Panc1 (cell line): Measurements from ENCODE around the gene YDJC. TPM values are rescaled to one million over a fixed set of nuclear protein-coding genes. Genes with fewer than 3 reads are reported as not detected.
A peak's percentile ranks its signal among the peaks of the same experiment; 100 is the strongest.

ENCODE experiments used
- ATAC-seq: fragments of 200-7000 bp; cut with Tn5 transposase; 2 replicates; pipeline ENCODE4 v1.9.1; 2020; ENCODE audit warnings: mild to moderate bottlenecking, moderate library complexity
- BruUV-seq: library from RNA; stranded (reverse); fragments of 400-500 nt; replicated peaks from 2 replicates; lab custom pipeline; 2021; lab: Mats Ljungman, UMichigan
- CTCF ChIA-PET: fragments of 300-600 bp; sonication (Branson Sonifier 250); formaldehyde crosslinking; loops from one replicate; lab custom pipeline; 2022; ENCODE audit warnings: antibody characterized with exemption; lab: Charles Lee
- POLR2A ChIA-PET: fragments of 300-600 bp; sonication (Branson Sonifier 250); formaldehyde crosslinking; loops from one replicate; lab custom pipeline; 2022; ENCODE audit warnings: antibody characterized with exemption; lab: Charles Lee
- DNase-seq: peaks from one replicate; pipeline ENCODE4 v3.0.0-alpha.2; 2010; ENCODE audit warnings: low read depth, low spot score
- H3K27ac ChIP-seq: 2 replicates; pipeline ENCODE4 v1.5.1; 2011; ENCODE audit warnings: mild to moderate bottlenecking, low read length, inconsistent platforms
- H3K27me3 ChIP-seq: fragments of 200-500 bp; sonication (Bioruptor generic); 2 replicates; pipeline ENCODE4 v1.6.0; 2014; ENCODE audit warnings: low read length, inconsistent platforms; ENCODE audit not compliant: control insufficient read depth, insufficient read depth
- H3K36me3 ChIP-seq: fragments of 200-500 bp; sonication (Bioruptor generic); 2 replicates; pipeline ENCODE4 v1.5.1; 2014; ENCODE audit warnings: inconsistent platforms, mild to moderate bottlenecking, low read length, moderate library complexity; ENCODE audit not compliant: control insufficient read depth, insufficient read depth
- H3K4me1 ChIP-seq: 2 replicates; pipeline ENCODE4 v1.5.1; 2011; ENCODE audit warnings: inconsistent platforms, mild to moderate bottlenecking, low read length, moderate library complexity; ENCODE audit not compliant: control insufficient read depth, insufficient read depth
- H3K4me3 ChIP-seq, 2 experiments: 2 replicates each; pipeline ENCODE4 v1.5.1; 2011 to 2012; ENCODE audit warnings: low read depth in 2 of 2, low read length in 2 of 2, mild to moderate bottlenecking in 2 of 2, inconsistent platforms in 1 of 2, moderate library complexity in 1 of 2
- H3K9me3 ChIP-seq: fragments of 200-500 bp; sonication (Bioruptor generic); 2 replicates; pipeline ENCODE4 v1.5.1; 2014; ENCODE audit warnings: low read depth, mild to moderate bottlenecking, inconsistent platforms, low read length, moderate library complexity; ENCODE audit not compliant: control insufficient read depth, insufficient read depth
- POLR2AphosphoS5 ChIP-seq: IDR thresholded peaks from 2 replicates; pipeline ENCODE4 v1.6.1; 2012; ENCODE audit warnings: mild to moderate bottlenecking, low read depth, low read length, moderate library complexity
- SIN3A ChIP-seq: IDR thresholded peaks from 2 replicates; pipeline ENCODE4 v1.6.1; 2012; ENCODE audit warnings: low read depth, mild to moderate bottlenecking, low read length, moderate library complexity, borderline replicate concordance; ENCODE audit not compliant: insufficient read depth
- TCF7L2 ChIP-seq: IDR thresholded peaks from 2 replicates; pipeline ENCODE4 v1.6.1; 2011; ENCODE audit warnings: mild to moderate bottlenecking, low read depth, low read length, inconsistent platforms
- in situ Hi-C: cut with HindIII; loops from 2 replicates; pipeline ENCODE4 v1.10.0; 2016; ENCODE audit warnings: low sequenced_read_pairs, low pct_unique_long_range_greater_than_20kb
- intact Hi-C: fragments of 100-400 bp; cut with micrococcal nuclease; formaldehyde crosslinking; loops from one replicate; pipeline ENCODE4 v1.10.0; 2022; ENCODE audit not compliant: unreplicated experiment
- total RNA-seq: library from RNA; stranded (reverse); gene quantifications from one replicate; pipeline ENCODE4 v1.2.1, GENCODE V29; 2021; ENCODE audit not compliant: unreplicated experiment
- TF ChIP-seq, protein P1 (sequence below): fragments of 450-650 bp; IDR thresholded peaks from 2 replicates; pipeline ENCODE4 v1.5.1; 2017; ENCODE audit warnings: mild to moderate bottlenecking
- TF ChIP-seq, protein P2 (sequence below), 2 experiments: IDR thresholded peaks; 2 replicates each; pipeline ENCODE4 v1.6.1; 2011 to 2012; ENCODE audit warnings: low read depth in 2 of 2, control low read depth in 1 of 2, low read length in 1 of 2, mild to moderate bottlenecking in 1 of 2, moderate library complexity in 1 of 2; ENCODE audit not compliant: insufficient read depth in 1 of 2

Gene YDJC
- total RNA-seq, 1 experiment from 2014 or later, result 60.6 TPM

DNA sequence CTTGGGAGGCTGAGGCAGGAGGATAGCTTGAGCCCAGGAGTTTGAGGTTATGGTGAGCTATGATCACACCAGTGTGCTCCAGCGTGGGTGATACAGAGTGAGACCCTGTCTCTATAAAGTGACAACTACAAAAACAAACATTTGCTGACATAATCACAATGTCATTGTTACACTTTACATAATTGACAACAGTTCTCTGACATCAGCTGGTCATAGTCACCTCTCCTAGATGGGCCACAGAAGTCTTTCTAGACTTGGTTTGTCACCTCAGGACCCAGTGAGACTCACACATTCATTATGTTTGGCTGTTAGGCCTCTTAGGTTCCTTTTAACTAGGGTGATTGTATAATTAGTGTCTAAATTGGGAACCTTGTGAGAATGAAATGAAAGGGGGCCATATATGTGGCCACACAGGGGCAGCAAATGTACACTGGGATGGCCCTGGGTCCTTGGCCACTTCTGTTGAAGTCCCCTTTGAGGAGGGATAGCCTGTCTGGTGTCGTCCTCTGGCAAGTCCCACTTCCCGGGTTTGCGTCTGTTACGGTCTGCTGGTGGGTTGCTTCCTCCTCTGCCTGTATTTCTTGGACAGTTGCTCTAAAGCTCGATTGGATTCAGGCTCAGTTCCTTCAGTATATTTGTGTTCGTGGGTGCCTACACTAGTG, 30.2 kb upstream of the YDJC start:
- Histone ChIP-seq H3K27me3 (no peaks in the 10 kb centered on the region), H3K36me3 (no peaks in the 10 kb centered on the region), H3K4me1 (peaks cover 2% of the 10 kb centered on the region), H3K9me3 (no peaks in the 10 kb centered on the region), H3K4me3 (no peak overlapping the region), H3K27ac (no peak overlapping the region)
- intact Hi-C loops (no loop called here), in situ Hi-C loops (no loop called here)
- no peak for TF ChIP-seq POLR2AphosphoS5
- TF ChIP-seq TCF7L2, result no peak
- TF ChIP-seq SIN3A, result no peak
- TF ChIP-seq, protein P1, sequence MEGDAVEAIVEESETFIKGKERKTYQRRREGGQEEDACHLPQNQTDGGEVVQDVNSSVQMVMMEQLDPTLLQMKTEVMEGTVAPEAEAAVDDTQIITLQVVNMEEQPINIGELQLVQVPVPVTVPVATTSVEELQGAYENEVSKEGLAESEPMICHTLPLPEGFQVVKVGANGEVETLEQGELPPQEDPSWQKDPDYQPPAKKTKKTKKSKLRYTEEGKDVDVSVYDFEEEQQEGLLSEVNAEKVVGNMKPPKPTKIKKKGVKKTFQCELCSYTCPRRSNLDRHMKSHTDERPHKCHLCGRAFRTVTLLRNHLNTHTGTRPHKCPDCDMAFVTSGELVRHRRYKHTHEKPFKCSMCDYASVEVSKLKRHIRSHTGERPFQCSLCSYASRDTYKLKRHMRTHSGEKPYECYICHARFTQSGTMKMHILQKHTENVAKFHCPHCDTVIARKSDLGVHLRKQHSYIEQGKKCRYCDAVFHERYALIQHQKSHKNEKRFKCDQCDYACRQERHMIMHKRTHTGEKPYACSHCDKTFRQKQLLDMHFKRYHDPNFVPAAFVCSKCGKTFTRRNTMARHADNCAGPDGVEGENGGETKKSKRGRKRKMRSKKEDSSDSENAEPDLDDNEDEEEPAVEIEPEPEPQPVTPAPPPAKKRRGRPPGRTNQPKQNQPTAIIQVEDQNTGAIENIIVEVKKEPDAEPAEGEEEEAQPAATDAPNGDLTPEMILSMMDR, result no peak
- TF ChIP-seq, protein P2, sequence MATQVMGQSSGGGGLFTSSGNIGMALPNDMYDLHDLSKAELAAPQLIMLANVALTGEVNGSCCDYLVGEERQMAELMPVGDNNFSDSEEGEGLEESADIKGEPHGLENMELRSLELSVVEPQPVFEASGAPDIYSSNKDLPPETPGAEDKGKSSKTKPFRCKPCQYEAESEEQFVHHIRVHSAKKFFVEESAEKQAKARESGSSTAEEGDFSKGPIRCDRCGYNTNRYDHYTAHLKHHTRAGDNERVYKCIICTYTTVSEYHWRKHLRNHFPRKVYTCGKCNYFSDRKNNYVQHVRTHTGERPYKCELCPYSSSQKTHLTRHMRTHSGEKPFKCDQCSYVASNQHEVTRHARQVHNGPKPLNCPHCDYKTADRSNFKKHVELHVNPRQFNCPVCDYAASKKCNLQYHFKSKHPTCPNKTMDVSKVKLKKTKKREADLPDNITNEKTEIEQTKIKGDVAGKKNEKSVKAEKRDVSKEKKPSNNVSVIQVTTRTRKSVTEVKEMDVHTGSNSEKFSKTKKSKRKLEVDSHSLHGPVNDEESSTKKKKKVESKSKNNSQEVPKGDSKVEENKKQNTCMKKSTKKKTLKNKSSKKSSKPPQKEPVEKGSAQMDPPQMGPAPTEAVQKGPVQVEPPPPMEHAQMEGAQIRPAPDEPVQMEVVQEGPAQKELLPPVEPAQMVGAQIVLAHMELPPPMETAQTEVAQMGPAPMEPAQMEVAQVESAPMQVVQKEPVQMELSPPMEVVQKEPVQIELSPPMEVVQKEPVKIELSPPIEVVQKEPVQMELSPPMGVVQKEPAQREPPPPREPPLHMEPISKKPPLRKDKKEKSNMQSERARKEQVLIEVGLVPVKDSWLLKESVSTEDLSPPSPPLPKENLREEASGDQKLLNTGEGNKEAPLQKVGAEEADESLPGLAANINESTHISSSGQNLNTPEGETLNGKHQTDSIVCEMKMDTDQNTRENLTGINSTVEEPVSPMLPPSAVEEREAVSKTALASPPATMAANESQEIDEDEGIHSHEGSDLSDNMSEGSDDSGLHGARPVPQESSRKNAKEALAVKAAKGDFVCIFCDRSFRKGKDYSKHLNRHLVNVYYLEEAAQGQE (IDR thresholded peaks at IDR 0.05; ENCODE audit: insufficient read depth in 1 of 2, low read depth in 2 of 2, low read length in 1 of 2), result no peak
- ChIA-PET POLR2A (interaction anchor here (0.7 kb wide), 1 partner anchor 10 kb away, joined by 4 read pairs; no protein-coding TSS in a partner anchor), CTCF (no interaction called here)
- TSS peak; percentile 46 for BruUV-seq
- DNase-seq (no peak), ATAC-seq (no peak)

DNA sequence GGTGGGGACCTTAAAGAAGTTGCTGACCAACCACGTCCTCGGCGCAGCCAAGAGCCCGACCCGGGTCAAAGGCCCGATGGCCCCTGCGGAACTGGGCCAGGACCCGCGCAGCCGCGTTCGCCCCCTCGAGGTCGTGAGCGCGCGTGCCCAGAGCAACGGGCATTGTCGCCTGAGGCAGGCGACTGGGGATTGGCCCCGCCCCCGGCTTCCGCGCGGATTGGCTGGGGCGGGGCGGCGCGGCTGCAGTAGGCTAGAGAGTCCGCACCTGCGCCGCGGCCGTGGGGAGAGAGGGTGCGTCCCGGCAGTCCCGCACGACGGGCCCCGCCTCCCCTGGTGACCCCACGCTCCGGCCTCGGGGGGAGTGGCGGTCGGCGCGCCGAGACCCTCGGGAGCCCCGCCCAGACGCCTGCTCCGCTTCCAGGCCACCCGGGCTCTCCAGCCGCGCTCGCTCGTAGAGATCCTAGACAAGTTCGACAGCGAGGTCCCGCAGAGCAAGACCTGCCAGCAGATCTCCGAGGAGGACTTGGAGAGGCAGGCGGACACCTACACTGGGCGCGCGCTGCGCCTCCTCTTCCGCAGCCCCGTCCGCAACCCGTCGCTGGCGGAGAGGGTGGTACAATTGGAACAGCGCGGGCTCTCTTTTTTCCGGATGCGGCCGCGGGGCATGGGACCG, 27.7 kb upstream of the YDJC start:
- intact Hi-C loops (no loop called here), in situ Hi-C loops (no loop called here)
- DNase-seq (no peak), ATAC-seq (peak; percentile 94)
- no TSS peak for BruUV-seq
- Histone ChIP-seq H3K27ac (peak overlapping the region; percentile 89), H3K4me1 (peaks cover 2% of the 10 kb centered on the region), H3K4me3 (peak overlapping the region; percentile 62 to 64), H3K27me3 (no peaks in the 10 kb centered on the region), H3K9me3 (no peaks in the 10 kb centered on the region), H3K36me3 (no peaks in the 10 kb centered on the region)
- ChIA-PET CTCF (no interaction called here), POLR2A (no interaction called here)
- no peak for TF ChIP-seq TCF7L2
- TF ChIP-seq, protein P2 (IDR thresholded peaks at IDR 0.05; ENCODE audit: insufficient read depth in 1 of 2, low read depth in 2 of 2, low read length in 1 of 2), result no peak
- TF ChIP-seq POLR2AphosphoS5, result peak; percentile 69
- TF ChIP-seq, protein P1, result no peak
- peak; percentile 67; the same call in 1 of the 2 replicates for TF ChIP-seq SIN3A
